ENCODE data around the gene ACAN. TPM values are rescaled to one million over a fixed set of nuclear protein-coding genes. Genes with fewer than 3 reads are reported as not detected.
A peak's percentile ranks its signal among the peaks of the same experiment; 100 is the strongest.

ACAN gene
- total and polyA plus RNA-seq, 9 of the 15 experiments (the other 6 are each of a cell fraction or from before 2014, with no cell fraction given) = not detected

DNA sequence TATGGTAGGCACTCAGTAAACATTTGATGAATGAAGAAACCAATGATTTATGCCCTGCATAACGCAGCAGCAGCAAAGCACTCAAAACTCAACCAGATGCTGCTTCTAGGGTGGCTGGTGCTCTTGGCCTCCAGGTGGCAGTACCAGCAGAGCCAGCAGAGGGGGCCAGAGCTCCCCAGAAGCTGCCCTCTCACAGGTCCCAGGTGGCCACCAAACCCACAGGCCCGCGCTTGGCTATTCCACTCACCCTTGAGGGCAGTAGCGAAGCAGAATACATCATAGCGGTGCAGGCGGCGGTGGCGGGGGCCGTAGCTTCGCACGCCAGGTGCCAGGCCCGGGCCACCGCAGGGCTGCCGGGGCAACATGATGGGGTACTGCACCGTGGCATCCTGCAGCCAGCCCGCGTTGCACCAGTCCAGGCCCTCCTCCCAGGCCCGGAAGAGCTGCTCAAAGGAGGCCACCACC lies 75.5 kb downstream of the ACAN start (continued):
- TF ChIP-seq, protein P1, sequence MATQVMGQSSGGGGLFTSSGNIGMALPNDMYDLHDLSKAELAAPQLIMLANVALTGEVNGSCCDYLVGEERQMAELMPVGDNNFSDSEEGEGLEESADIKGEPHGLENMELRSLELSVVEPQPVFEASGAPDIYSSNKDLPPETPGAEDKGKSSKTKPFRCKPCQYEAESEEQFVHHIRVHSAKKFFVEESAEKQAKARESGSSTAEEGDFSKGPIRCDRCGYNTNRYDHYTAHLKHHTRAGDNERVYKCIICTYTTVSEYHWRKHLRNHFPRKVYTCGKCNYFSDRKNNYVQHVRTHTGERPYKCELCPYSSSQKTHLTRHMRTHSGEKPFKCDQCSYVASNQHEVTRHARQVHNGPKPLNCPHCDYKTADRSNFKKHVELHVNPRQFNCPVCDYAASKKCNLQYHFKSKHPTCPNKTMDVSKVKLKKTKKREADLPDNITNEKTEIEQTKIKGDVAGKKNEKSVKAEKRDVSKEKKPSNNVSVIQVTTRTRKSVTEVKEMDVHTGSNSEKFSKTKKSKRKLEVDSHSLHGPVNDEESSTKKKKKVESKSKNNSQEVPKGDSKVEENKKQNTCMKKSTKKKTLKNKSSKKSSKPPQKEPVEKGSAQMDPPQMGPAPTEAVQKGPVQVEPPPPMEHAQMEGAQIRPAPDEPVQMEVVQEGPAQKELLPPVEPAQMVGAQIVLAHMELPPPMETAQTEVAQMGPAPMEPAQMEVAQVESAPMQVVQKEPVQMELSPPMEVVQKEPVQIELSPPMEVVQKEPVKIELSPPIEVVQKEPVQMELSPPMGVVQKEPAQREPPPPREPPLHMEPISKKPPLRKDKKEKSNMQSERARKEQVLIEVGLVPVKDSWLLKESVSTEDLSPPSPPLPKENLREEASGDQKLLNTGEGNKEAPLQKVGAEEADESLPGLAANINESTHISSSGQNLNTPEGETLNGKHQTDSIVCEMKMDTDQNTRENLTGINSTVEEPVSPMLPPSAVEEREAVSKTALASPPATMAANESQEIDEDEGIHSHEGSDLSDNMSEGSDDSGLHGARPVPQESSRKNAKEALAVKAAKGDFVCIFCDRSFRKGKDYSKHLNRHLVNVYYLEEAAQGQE (IDR thresholded peaks at IDR 0.05; ENCODE audit: borderline replicate concordance) = peak; percentile 29; the same call in 1 of the 2 replicates
- TF ChIP-seq, protein P1 (CRISPR knock-in tag; IDR thresholded peaks at IDR 0.05; ENCODE audit: low read depth) = no peak
- TF ChIP-seq YY1 (IDR thresholded peaks at IDR 0.05; ENCODE audit: borderline replicate concordance in 1 of 3, control insufficient read depth in 1 of 3, extremely low read depth in 1 of 3, insufficient read depth in 3 of 3, insufficient read length in 1 of 3, insufficient replicate concordance in 2 of 3, low read depth in 1 of 3, low read length in 2 of 3) = peak in 1 of 3 experiments; percentile 21

Measured in K562 (cell line).